ENCODE results near the gene FSTL1.

Gene FSTL1

DNA sequence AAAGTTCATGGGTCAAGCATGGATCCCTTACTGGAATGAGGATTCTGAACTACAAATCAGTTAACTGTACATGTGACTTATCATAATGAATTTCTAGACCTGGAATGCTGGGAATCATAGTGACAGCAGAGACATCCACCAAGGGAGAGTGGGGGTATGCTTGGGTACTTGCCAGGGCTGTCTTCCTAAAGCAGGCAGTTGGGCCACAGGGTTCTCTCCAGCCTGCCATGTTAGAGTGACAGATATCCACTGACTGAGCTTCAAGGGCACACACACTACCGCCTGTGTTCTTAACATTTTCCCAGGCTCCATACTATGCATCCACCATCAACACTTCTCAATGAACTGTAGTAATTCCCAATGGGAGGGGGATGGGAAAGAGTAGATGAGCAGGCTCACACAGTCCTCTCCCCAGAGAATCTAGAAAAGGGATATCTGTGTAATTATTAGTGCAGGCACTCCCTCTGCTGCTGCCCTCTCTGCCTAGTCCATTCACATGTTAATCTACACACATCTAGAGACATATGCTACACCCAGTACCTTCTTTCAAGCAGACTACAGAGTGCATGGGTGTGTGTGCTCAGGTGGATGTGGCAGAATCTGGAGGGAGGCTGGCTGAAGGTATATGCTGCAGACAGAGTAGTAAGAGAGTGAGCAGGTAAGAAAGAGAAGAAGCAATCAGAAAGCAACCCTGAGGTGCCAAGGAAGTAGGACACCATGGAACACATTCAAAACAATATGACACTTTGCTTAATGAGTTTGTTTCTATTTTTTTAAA is 3.7 kb downstream of the FSTL1 start:
- TF ChIP-seq, protein P1, sequence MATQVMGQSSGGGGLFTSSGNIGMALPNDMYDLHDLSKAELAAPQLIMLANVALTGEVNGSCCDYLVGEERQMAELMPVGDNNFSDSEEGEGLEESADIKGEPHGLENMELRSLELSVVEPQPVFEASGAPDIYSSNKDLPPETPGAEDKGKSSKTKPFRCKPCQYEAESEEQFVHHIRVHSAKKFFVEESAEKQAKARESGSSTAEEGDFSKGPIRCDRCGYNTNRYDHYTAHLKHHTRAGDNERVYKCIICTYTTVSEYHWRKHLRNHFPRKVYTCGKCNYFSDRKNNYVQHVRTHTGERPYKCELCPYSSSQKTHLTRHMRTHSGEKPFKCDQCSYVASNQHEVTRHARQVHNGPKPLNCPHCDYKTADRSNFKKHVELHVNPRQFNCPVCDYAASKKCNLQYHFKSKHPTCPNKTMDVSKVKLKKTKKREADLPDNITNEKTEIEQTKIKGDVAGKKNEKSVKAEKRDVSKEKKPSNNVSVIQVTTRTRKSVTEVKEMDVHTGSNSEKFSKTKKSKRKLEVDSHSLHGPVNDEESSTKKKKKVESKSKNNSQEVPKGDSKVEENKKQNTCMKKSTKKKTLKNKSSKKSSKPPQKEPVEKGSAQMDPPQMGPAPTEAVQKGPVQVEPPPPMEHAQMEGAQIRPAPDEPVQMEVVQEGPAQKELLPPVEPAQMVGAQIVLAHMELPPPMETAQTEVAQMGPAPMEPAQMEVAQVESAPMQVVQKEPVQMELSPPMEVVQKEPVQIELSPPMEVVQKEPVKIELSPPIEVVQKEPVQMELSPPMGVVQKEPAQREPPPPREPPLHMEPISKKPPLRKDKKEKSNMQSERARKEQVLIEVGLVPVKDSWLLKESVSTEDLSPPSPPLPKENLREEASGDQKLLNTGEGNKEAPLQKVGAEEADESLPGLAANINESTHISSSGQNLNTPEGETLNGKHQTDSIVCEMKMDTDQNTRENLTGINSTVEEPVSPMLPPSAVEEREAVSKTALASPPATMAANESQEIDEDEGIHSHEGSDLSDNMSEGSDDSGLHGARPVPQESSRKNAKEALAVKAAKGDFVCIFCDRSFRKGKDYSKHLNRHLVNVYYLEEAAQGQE (IDR thresholded peaks at IDR 0.05; ENCODE audit: insufficient replicate concordance, low read depth), result no peak
- TF ChIP-seq CTCF (IDR thresholded peaks at IDR 0.05; ENCODE audit: insufficient read depth, low read length), result no peak
- TF ChIP-seq GABPA (IDR thresholded peaks at IDR 0.05; ENCODE audit: low read depth), result no peak
- TF ChIP-seq SPI1 (IDR thresholded peaks at IDR 0.05; ENCODE audit: borderline replicate concordance, low read depth), result no peak
- no peak for TF ChIP-seq POLR2AphosphoS5 (IDR thresholded peaks at IDR 0.05; ENCODE audit: low read depth)
- peaks cover 32% of the 10 kb centered on the region for H3K27me3 ChIP-seq (ENCODE audit: insufficient read depth, poor library complexity, severe bottlenecking)
- H3K27ac ChIP-seq (replicated peaks), result no peak overlapping the region
- DNase-seq (ENCODE audit: low read depth in 1 of 2, low spot score in 1 of 2), result no peak
- no peak overlapping the region for H3K4me3 ChIP-seq (replicated peaks; ENCODE audit: insufficient read depth, low read length)

DNA sequence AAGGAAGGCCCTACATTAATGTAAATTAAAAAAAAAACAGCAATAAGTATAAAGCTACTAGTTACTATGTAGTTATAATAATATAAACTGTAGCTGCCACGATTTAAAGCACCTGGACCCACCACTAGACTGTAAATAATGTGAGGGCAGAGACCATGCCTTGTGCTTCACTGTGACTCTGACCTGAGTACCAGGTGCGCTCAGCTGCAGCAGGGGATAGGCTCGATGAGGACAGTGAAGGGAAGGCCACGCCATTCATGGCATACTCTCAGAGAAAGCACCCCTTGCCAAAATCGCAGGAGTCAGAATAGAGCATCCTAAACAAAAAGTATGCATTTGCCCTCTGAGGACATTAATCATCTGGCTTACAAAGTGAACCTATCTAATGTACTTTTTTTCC is 5.1 kb downstream of the FSTL1 start:
- Histone ChIP-seq H3K4me3 (replicated peaks; ENCODE audit: insufficient read depth, low read length) (no peak overlapping the region), H3K27ac (replicated peaks) (no peak overlapping the region), H3K27me3 (ENCODE audit: insufficient read depth, poor library complexity, severe bottlenecking) (peaks cover 25% of the 10 kb centered on the region)
- no peak for DNase-seq (ENCODE audit: low read depth in 1 of 2, low spot score in 1 of 2)
- TF ChIP-seq, protein P1 (IDR thresholded peaks at IDR 0.05; ENCODE audit: insufficient replicate concordance, low read depth), result no peak
- no peak for TF ChIP-seq GABPA (IDR thresholded peaks at IDR 0.05; ENCODE audit: low read depth)

- Histone ChIP-seq H3K27ac (replicated peaks) (no peak overlapping the region), H3K4me3 (replicated peaks; ENCODE audit: insufficient read depth, low read length) (no peak overlapping the region), H3K27me3 (ENCODE audit: insufficient read depth, poor library complexity, severe bottlenecking) (peaks cover 9% of the 10 kb centered on the region)
- DNase-seq (ENCODE audit: low read depth in 1 of 2, low spot score in 1 of 2), result no peak
- TF ChIP-seq CTCF (IDR thresholded peaks at IDR 0.05; ENCODE audit: insufficient read depth, low read length) (no peak), POLR2AphosphoS5 (IDR thresholded peaks at IDR 0.05; ENCODE audit: low read depth) (no peak), SPI1 (IDR thresholded peaks at IDR 0.05; ENCODE audit: borderline replicate concordance, low read depth) (no peak), GABPA (IDR thresholded peaks at IDR 0.05; ENCODE audit: low read depth) (no peak)
- TF ChIP-seq, protein P1 (IDR thresholded peaks at IDR 0.05; ENCODE audit: insufficient replicate concordance, low read depth), result no peak
These were observed 7.1 kb downstream of the FSTL1 start for GRCh38 chr3:120443626-120444123.
